ENCODE data around the gene CCDC150. TPM values are rescaled to one million over a fixed set of nuclear protein-coding genes. Genes with fewer than 3 reads are reported as not detected.

CCDC150 gene
- total RNA-seq, 1 donor from 2014 or later: 25.6 TPM

DNA sequence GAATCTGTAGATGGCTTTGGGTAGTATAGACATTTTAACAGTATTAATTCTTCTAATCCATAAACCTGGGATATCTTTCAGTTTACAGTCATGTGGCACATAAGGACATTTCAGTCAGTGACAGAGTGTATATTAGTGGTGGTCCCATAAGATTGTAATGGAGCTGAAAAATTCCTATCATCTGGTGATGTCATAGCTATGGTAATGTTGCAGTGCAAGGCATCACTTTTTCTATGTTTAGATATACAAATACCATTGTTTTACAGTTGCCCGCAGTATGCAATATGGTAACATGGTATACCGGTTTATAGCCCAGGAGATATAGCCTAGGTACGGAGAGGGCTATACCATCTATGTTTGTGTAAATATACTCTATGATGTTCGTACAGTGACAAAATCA lies 9.7 kb downstream of the CCDC150 start:
- Mint-ChIP-seq H3K4me1 (ENCODE audit: low read depth, unreplicated experiment) (no peaks in the 10 kb centered on the region), H3K4me3 (ENCODE audit: unreplicated experiment) (no peak overlapping the region), H3K27ac (ENCODE audit: unreplicated experiment) (no peak overlapping the region), H3K27me3 (ENCODE audit: unreplicated experiment) (no peaks in the 10 kb centered on the region), H3K9me3 (ENCODE audit: unreplicated experiment) (peaks cover 11% of the 10 kb centered on the region), H3K36me3 (ENCODE audit: unreplicated experiment) (peaks cover 45% of the 10 kb centered on the region)
- TF ChIP-seq CTCF (IDR thresholded peaks at IDR 0.05; ENCODE audit: partially characterized antibody, unreplicated experiment): no peak
- DNase-seq: no peak

DNA sequence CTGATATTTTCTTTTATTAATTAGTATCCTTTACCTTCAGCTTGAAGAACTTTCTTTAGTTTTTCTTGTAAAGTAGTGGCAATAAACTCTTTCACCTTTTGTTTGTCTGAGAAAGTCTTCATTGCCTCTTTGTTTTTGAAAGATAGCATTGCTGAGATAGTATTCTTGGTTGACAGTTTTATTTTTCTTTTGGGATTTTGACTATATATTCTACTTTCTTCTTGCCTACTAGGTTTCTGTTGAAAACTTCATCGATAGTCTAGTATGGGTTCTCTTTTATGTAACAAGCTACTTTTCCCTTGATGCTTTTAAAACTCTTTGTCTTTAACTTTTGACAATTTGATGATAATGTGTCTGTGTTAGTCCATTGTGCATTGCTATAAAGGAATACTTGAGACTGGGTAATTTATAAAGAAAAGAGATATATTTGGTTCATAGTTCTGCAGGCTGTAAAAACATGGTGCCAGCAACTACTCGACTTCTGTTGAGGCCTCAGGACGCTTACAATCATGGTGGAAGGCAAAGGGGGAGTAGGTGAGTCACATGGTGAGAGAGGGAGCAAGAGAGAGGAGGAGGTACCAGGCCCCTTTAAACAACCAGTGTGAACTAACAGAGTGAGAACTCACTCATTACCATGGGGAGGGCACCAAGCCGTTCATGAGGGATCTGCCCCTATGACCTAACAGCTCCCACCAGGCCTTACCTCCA lies 12.0 kb downstream of the CCDC150 start:
- Mint-ChIP-seq H3K36me3 (ENCODE audit: unreplicated experiment) (peaks cover 51% of the 10 kb centered on the region), H3K27me3 (ENCODE audit: unreplicated experiment) (no peaks in the 10 kb centered on the region), H3K4me3 (ENCODE audit: unreplicated experiment) (no peak overlapping the region), H3K4me1 (ENCODE audit: low read depth, unreplicated experiment) (no peaks in the 10 kb centered on the region), H3K9me3 (ENCODE audit: unreplicated experiment) (peaks cover 11% of the 10 kb centered on the region), H3K27ac (ENCODE audit: unreplicated experiment) (no peak overlapping the region)
- no peak for TF ChIP-seq CTCF (IDR thresholded peaks at IDR 0.05; ENCODE audit: partially characterized antibody, unreplicated experiment)
- no peak for DNase-seq

DNA sequence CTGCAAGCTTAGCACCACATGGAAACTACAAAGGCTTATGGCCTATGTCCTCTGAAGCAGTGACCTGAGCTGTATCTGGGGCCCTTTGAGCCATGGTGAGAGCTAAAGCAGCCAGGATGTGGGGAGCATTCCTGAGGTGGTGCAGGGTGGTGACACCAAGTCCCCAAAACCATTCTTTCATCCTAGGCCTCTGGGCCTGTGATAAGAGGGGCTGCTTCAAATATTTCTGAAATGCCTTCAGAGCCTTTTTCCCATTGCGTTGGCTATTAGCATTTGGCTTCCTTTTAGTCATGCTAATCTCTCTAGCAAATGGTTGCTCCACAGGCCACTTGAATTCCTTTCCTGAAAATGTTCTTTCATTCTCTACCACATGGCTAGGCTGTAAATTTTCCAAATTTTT lies 13.4 kb downstream of the CCDC150 start:
- no peak for DNase-seq
- Mint-ChIP-seq H3K27me3 (ENCODE audit: unreplicated experiment) (no peaks in the 10 kb centered on the region), H3K36me3 (ENCODE audit: unreplicated experiment) (peaks cover 51% of the 10 kb centered on the region), H3K27ac (ENCODE audit: unreplicated experiment) (no peak overlapping the region), H3K4me1 (ENCODE audit: low read depth, unreplicated experiment) (no peaks in the 10 kb centered on the region), H3K9me3 (ENCODE audit: unreplicated experiment) (peaks cover 11% of the 10 kb centered on the region), H3K4me3 (ENCODE audit: unreplicated experiment) (no peak overlapping the region)
- no peak for TF ChIP-seq CTCF (IDR thresholded peaks at IDR 0.05; ENCODE audit: partially characterized antibody, unreplicated experiment)

DNA sequence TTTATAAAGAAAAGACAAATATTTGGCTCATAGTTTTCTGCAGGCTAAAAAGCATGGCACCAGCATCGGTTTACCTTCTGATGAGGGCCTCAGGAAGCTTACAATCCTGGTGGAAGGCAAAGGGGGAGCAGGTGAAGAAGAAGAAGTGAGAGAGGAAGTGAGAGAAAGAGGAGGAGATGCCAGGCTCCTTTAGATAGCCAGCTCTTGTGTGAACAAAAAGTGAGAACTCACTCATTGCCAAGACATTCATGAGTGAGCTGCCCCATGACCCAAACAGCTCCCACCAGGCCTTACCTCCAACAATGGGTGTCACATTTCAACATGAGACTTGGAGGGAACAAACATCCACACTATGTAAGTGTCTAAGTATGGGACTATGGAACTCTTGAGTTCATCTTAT lies 14.3 kb downstream of the CCDC150 start:
- Mint-ChIP-seq H3K27ac (ENCODE audit: unreplicated experiment) (no peak overlapping the region), H3K4me1 (ENCODE audit: low read depth, unreplicated experiment) (no peaks in the 10 kb centered on the region), H3K27me3 (ENCODE audit: unreplicated experiment) (no peaks in the 10 kb centered on the region), H3K36me3 (ENCODE audit: unreplicated experiment) (peaks cover 42% of the 10 kb centered on the region), H3K9me3 (ENCODE audit: unreplicated experiment) (peaks cover 11% of the 10 kb centered on the region), H3K4me3 (ENCODE audit: unreplicated experiment) (no peak overlapping the region)
- no peak for TF ChIP-seq CTCF (IDR thresholded peaks at IDR 0.05; ENCODE audit: partially characterized antibody, unreplicated experiment)
- DNase-seq: no peak

GRCh38 chr2:196655761-196656160 lies 16.2 kb downstream of the CCDC150 start:
- Mint-ChIP-seq H3K27me3 (ENCODE audit: unreplicated experiment) (no peaks in the 10 kb centered on the region), H3K27ac (ENCODE audit: unreplicated experiment) (no peak overlapping the region), H3K4me3 (ENCODE audit: unreplicated experiment) (no peak overlapping the region), H3K9me3 (ENCODE audit: unreplicated experiment) (peaks cover 10% of the 10 kb centered on the region), H3K4me1 (ENCODE audit: low read depth, unreplicated experiment) (no peaks in the 10 kb centered on the region), H3K36me3 (ENCODE audit: unreplicated experiment) (peaks cover 32% of the 10 kb centered on the region)
- no peak for TF ChIP-seq CTCF (IDR thresholded peaks at IDR 0.05; ENCODE audit: partially characterized antibody, unreplicated experiment)
- DNase-seq: no peak

Measured in glutamatergic neuron (in vitro differentiated cells).